ENCODE measurements around the gene ZNF385D. TPM values are rescaled to one million over a fixed set of nuclear protein-coding genes. Genes with fewer than 3 reads are reported as not detected.

The ZNF385D gene
- total RNA-seq, 1 experiment from 2014 or later, result 5.9 TPM

- ATAC-seq (no peak), DNase-seq (no peak)
- intact Hi-C loops (cut with micrococcal nuclease), result loop anchor here (5.0 kb wide), 1 partner anchor 250 kb away; no protein-coding TSS in a partner anchor
- Histone ChIP-seq H3K27me3 (ENCODE audit: low read length) (no peaks in the 10 kb centered on the region), H3K4me3 (ENCODE audit: low read length) (no peak overlapping the region), H4K20me1 (ENCODE audit: low read length) (no peaks in the 10 kb centered on the region), H3K36me3 (ENCODE audit: low read depth, low read length) (no peaks in the 10 kb centered on the region), H3K9ac (ENCODE audit: low read length) (no peak overlapping the region), H3K4me2 (ENCODE audit: low read length) (no peak overlapping the region), H3K9me3 (ENCODE audit: low read length) (no peaks in the 10 kb centered on the region), H2AFZ (ENCODE audit: low read length) (no peak overlapping the region), H3F3A (ENCODE audit: low read length, unreplicated experiment) (no peaks in the 10 kb centered on the region), H3K27ac (ENCODE audit: low read length) (no peak overlapping the region), H3K4me1 (ENCODE audit: insufficient read depth, low read length) (0 out of 2 replicates have a peak, but pooled peaks cover 3% of the 10 kb centered on the region), H3K79me2 (ENCODE audit: low read length) (no peaks in the 10 kb centered on the region), H3K9me2 (replicated peaks; ENCODE audit: low read length) (no peaks in the 10 kb centered on the region)
- CTCF ChIA-PET, result no interaction called here
- TF ChIP-seq EZH2 (IDR thresholded peaks at IDR 0.05; ENCODE audit: low read length, unreplicated experiment) (no peak), CTCF (conservative IDR thresholded peaks at IDR 0.05; ENCODE audit: low read depth, low read length) (no peak), EZH2phosphoT487 (IDR thresholded peaks at IDR 0.05; ENCODE audit: borderline replicate concordance, low read length) (no peak)
- POLR2A ChIA-PET (ENCODE audit: unreplicated experiment), result interaction anchor here (0.6 kb wide), 1 partner anchor 1251 kb away, joined by 7 read pairs; no protein-coding TSS in a partner anchor
- BruUV-seq (replicated peaks), result no TSS peak
These were observed 273.3 kb downstream of the ZNF385D start for GRCh38 chr3:21477541-21478288.

GRCh38 chr3:21466476-21466875 is 284.5 kb downstream of the ZNF385D start:
- Histone ChIP-seq H3K4me3 (ENCODE audit: low read length) (no peak overlapping the region), H4K20me1 (ENCODE audit: low read length) (no peaks in the 10 kb centered on the region), H3K4me1 (ENCODE audit: insufficient read depth, low read length) (no peaks in the 10 kb centered on the region), H3K36me3 (ENCODE audit: low read depth, low read length) (no peaks in the 10 kb centered on the region), H3K9me2 (replicated peaks; ENCODE audit: low read length) (no peaks in the 10 kb centered on the region), H3K79me2 (ENCODE audit: low read length) (no peaks in the 10 kb centered on the region), H3K9me3 (ENCODE audit: low read length) (no peaks in the 10 kb centered on the region), H3K27me3 (ENCODE audit: low read length) (no peaks in the 10 kb centered on the region), H2AFZ (ENCODE audit: low read length) (no peak overlapping the region), H3K4me2 (ENCODE audit: low read length) (no peak overlapping the region), H3K9ac (ENCODE audit: low read length) (no peak overlapping the region), H3F3A (ENCODE audit: low read length, unreplicated experiment) (no peaks in the 10 kb centered on the region), H3K27ac (ENCODE audit: low read length) (no peak overlapping the region)
- ATAC-seq (no peak), DNase-seq (no peak)
- ChIA-PET CTCF (no interaction called here), POLR2A (ENCODE audit: unreplicated experiment) (no interaction called here)
- intact Hi-C loops (cut with micrococcal nuclease), result no loop called here
- no TSS peak for BruUV-seq (replicated peaks)
- TF ChIP-seq EZH2 (IDR thresholded peaks at IDR 0.05; ENCODE audit: low read length, unreplicated experiment) (no peak), CTCF (conservative IDR thresholded peaks at IDR 0.05; ENCODE audit: low read depth, low read length) (no peak), EZH2phosphoT487 (IDR thresholded peaks at IDR 0.05; ENCODE audit: borderline replicate concordance, low read length) (no peak)

GRCh38 chr3:21464746-21465145 is 286.3 kb downstream of the ZNF385D start:
- H2AFZ ChIP-seq (ENCODE audit: low read length), result no peak overlapping the region
- no peaks in the 10 kb centered on the region for H3K36me3 ChIP-seq (ENCODE audit: low read depth, low read length)
- no peak overlapping the region for H3K27ac ChIP-seq (ENCODE audit: low read length)
- intact Hi-C loops (cut with micrococcal nuclease), result no loop called here
- TF ChIP-seq CTCF (conservative IDR thresholded peaks at IDR 0.05; ENCODE audit: low read depth, low read length) (no peak), EZH2phosphoT487 (IDR thresholded peaks at IDR 0.05; ENCODE audit: borderline replicate concordance, low read length) (no peak), EZH2 (IDR thresholded peaks at IDR 0.05; ENCODE audit: low read length, unreplicated experiment) (no peak)
- H3K9ac ChIP-seq (ENCODE audit: low read length), result no peak overlapping the region
- POLR2A ChIA-PET (ENCODE audit: unreplicated experiment), result no interaction called here
- H4K20me1 ChIP-seq (ENCODE audit: low read length), result no peaks in the 10 kb centered on the region
- H3K9me3 ChIP-seq (ENCODE audit: low read length), result no peaks in the 10 kb centered on the region
- no peaks in the 10 kb centered on the region for H3F3A ChIP-seq (ENCODE audit: low read length, unreplicated experiment)
- no peaks in the 10 kb centered on the region for H3K27me3 ChIP-seq (ENCODE audit: low read length)
- CTCF ChIA-PET, result no interaction called here
- no peaks in the 10 kb centered on the region for H3K4me1 ChIP-seq (ENCODE audit: insufficient read depth, low read length)
- no TSS peak for BruUV-seq (replicated peaks)
- no peaks in the 10 kb centered on the region for H3K79me2 ChIP-seq (ENCODE audit: low read length)
- H3K4me2 ChIP-seq (ENCODE audit: low read length), result no peak overlapping the region
- no peaks in the 10 kb centered on the region for H3K9me2 ChIP-seq (replicated peaks; ENCODE audit: low read length)
- no peak overlapping the region for H3K4me3 ChIP-seq (ENCODE audit: low read length)
- ATAC-seq, result no peak
- DNase-seq, result no peak

Measured in PC-3 (cell line).